ENCODE measurements around the gene UGT1A5. TPM values are rescaled to one million over a fixed set of nuclear protein-coding genes. Genes with fewer than 3 reads are reported as not detected.

Gene UGT1A5
- total and polyA plus RNA-seq, 2 experiments from 2014 or later = not detected

DNA sequence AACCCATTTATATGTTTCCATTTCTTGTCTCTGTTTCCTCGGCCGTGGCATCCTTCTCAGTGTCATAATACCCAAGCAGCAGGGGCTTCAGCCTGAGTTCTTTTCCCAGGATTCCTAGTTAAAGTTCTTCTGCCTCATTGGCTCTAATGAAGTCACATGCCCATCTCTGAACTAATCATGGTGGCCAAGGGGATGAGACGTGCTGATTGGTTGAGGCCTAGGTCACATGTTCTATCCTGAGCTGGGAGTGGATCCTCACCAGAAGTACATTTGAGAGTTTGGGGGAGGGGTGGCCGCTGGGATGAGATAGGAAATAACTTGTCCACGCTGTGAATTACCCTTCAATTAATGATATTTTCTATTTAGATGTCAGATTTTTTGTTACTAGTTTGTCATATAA, 3.8 kb upstream of the UGT1A5 start:
- Histone ChIP-seq H3K9me2 (ENCODE audit: insufficient read depth) (peaks cover 5% of the 10 kb centered on the region; the same call in 1 of the 2 replicates), H3K4me2 (no peak overlapping the region), H3K36me3 (ENCODE audit: insufficient read depth) (no peaks in the 10 kb centered on the region), H3K4me3 (no peak overlapping the region), H4K20me1 (replicated peaks; ENCODE audit: insufficient read depth) (no peaks in the 10 kb centered on the region), H3K27ac (ENCODE audit: low read depth) (no peak overlapping the region), H3F3A (replicated peaks; ENCODE audit: low read depth) (no peaks in the 10 kb centered on the region), H3K4me1 (ENCODE audit: insufficient read depth) (no peaks in the 10 kb centered on the region), H2AFZ (no peak overlapping the region), H3K79me2 (replicated peaks; ENCODE audit: insufficient read depth) (no peaks in the 10 kb centered on the region), H3K27me3 (ENCODE audit: insufficient read depth) (no peaks in the 10 kb centered on the region)
- no peak for TF ChIP-seq POLR2AphosphoS5 (IDR thresholded peaks at IDR 0.05; ENCODE audit: low read depth)
- TF ChIP-seq CREB1 (CRISPR knock-in tag; IDR thresholded peaks at IDR 0.05; ENCODE audit: low read depth) = no peak
- TF ChIP-seq, protein P1, sequence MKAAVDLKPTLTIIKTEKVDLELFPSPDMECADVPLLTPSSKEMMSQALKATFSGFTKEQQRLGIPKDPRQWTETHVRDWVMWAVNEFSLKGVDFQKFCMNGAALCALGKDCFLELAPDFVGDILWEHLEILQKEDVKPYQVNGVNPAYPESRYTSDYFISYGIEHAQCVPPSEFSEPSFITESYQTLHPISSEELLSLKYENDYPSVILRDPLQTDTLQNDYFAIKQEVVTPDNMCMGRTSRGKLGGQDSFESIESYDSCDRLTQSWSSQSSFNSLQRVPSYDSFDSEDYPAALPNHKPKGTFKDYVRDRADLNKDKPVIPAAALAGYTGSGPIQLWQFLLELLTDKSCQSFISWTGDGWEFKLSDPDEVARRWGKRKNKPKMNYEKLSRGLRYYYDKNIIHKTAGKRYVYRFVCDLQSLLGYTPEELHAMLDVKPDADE (IDR thresholded peaks at IDR 0.05) = no peak
- TF ChIP-seq EZH2 (IDR thresholded peaks at IDR 0.05; ENCODE audit: low read depth, unreplicated experiment) = no peak
- TF ChIP-seq NANOG (IDR thresholded peaks at IDR 0.05; ENCODE audit: borderline replicate concordance) = no peak
- TF ChIP-seq STAT1 (IDR thresholded peaks at IDR 0.05; ENCODE audit: unreplicated experiment) = no peak
- no peaks in the 10 kb centered on the region; the same call in 2 of the 3 replicates for H3K9me3 Mint-ChIP-seq
- H3K36me3 Mint-ChIP-seq (ENCODE audit: low read depth) = no peaks in the 10 kb centered on the region
- ATAC-seq (no peak), DNase-seq (ENCODE audit: low spot score) (peak; percentile 17)
- H3K4me3 Mint-ChIP-seq = no peak overlapping the region
- H3K27me3 Mint-ChIP-seq (ENCODE audit: insufficient read depth, low read depth, poor library complexity) = peaks cover 8% of the 10 kb centered on the region
- peaks cover 4% of the 10 kb centered on the region; the same call in 1 of the 3 replicates for H3K4me1 Mint-ChIP-seq
- no peak overlapping the region for H3K27ac Mint-ChIP-seq

DNA sequence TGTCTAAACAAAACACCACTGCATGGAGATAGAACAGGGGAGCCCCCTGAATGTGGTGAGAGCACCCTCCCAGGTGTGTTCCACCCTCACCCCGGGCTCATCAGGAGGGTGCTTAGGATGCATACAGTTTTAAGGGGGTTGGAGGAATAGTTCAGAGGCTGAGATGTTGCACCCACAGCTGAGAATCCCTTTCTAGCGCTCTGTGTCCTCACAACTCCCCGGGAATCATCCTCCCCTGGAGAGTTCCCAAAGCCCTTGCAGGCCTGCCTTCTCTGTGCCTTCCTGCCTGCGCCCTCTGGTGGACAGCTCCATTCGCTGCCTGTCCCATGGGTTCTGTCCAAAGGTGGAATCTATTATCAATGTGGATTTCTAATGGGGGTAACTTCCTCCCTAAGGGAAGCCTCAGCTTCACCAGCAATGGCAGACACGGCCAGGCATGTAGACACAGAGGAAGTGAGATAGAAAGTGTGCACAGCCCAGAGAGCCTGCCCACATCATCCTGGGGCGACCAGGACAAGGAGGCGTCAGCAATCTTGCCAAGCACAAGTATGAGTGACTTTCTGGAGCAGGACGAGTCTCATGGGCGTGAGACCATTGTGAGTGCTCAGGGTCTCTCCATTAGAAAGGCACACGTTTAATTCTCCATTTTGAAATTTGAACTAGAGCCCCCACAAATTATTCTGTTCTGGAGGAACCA, 1.2 kb upstream of the UGT1A5 start:
- Histone ChIP-seq H4K20me1 (replicated peaks; ENCODE audit: insufficient read depth) (no peaks in the 10 kb centered on the region), H3K27ac (ENCODE audit: low read depth) (no peak overlapping the region), H3K4me2 (no peak overlapping the region), H3F3A (replicated peaks; ENCODE audit: low read depth) (no peaks in the 10 kb centered on the region), H2AFZ (peak overlapping the region; percentile 84; the same call in 1 of the 2 replicates), H3K4me1 (ENCODE audit: insufficient read depth) (no peaks in the 10 kb centered on the region), H3K4me3 (no peak overlapping the region), H3K79me2 (replicated peaks; ENCODE audit: insufficient read depth) (no peaks in the 10 kb centered on the region), H3K36me3 (ENCODE audit: insufficient read depth) (no peaks in the 10 kb centered on the region), H3K27me3 (ENCODE audit: insufficient read depth) (no peaks in the 10 kb centered on the region), H3K9me2 (ENCODE audit: insufficient read depth) (peaks cover 5% of the 10 kb centered on the region; the same call in 1 of the 2 replicates)
- ATAC-seq (peak; percentile 100), DNase-seq (ENCODE audit: low spot score) (peak; percentile 92)
- Mint-ChIP-seq H3K36me3 (ENCODE audit: low read depth) (no peaks in the 10 kb centered on the region), H3K4me1 (peaks cover 4% of the 10 kb centered on the region; the same call in 1 of the 3 replicates), H3K4me3 (no peak overlapping the region), H3K27ac (0 out of 2 replicates have a peak overlapping the region, but pooled peaks have one; percentile 52), H3K27me3 (ENCODE audit: insufficient read depth, low read depth, poor library complexity) (peaks cover 13% of the 10 kb centered on the region), H3K9me3 (no peaks in the 10 kb centered on the region; the same call in 2 of the 3 replicates)
- TF ChIP-seq POLR2AphosphoS5 (IDR thresholded peaks at IDR 0.05; ENCODE audit: low read depth) (no peak), EZH2phosphoT487 (IDR thresholded peaks at IDR 0.05; ENCODE audit: unreplicated experiment) (no peak)
- TF ChIP-seq, protein P2, sequence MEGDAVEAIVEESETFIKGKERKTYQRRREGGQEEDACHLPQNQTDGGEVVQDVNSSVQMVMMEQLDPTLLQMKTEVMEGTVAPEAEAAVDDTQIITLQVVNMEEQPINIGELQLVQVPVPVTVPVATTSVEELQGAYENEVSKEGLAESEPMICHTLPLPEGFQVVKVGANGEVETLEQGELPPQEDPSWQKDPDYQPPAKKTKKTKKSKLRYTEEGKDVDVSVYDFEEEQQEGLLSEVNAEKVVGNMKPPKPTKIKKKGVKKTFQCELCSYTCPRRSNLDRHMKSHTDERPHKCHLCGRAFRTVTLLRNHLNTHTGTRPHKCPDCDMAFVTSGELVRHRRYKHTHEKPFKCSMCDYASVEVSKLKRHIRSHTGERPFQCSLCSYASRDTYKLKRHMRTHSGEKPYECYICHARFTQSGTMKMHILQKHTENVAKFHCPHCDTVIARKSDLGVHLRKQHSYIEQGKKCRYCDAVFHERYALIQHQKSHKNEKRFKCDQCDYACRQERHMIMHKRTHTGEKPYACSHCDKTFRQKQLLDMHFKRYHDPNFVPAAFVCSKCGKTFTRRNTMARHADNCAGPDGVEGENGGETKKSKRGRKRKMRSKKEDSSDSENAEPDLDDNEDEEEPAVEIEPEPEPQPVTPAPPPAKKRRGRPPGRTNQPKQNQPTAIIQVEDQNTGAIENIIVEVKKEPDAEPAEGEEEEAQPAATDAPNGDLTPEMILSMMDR (conservative IDR thresholded peaks at IDR 0.05; ENCODE audit: low read depth in 2 of 2) = peak; percentile 92 to 94

Measured in GM23338 (cell line).